Stimulated activated naive B cell treated with anti-CD40 and anti-IgM and Interleukin-4, amounts not matched to agents 10 μg/mL and 1 μg/mL and 100 μg/mL, for 72 hours (primary cell): Measurements from ENCODE around the gene TYR.
"Not testable (repeated sequence)": the region's sequence is repeated elsewhere in the genome, so short reads cannot be mapped to it uniquely, and the experiment has no call there.

Experiments used
- ATAC-seq, 2 donors: fragments of 150-1000 bp; cut with Tn5 transposase; replicated peaks; 2 replicates each; pipeline ENCODE4 v1.10.0; 2021; ENCODE audit warnings: moderate library complexity in 1 of 2
- DNase-seq: peaks from one replicate; pipeline ENCODE4 v3.0.0; 2021
- H3K27ac Mint-ChIP-seq: one replicate; pipeline ENCODE4 v1.8.0; 2022; ENCODE audit warnings: mild to moderate bottlenecking, mixed read lengths
- H3K27me3 Mint-ChIP-seq, 2 donors: one replicate each; pipeline ENCODE4 v1.8.0; 2022; ENCODE audit warnings: mixed read lengths in 2 of 2
- H3K36me3 Mint-ChIP-seq, 2 donors: one replicate each; pipeline ENCODE4 v1.8.0; 2022; ENCODE audit warnings: mixed read lengths in 2 of 2, mild to moderate bottlenecking in 1 of 2
- H3K4me1 Mint-ChIP-seq, 2 donors: one replicate each; pipeline ENCODE4 v1.8.0; 2022; ENCODE audit warnings: mixed read lengths in 2 of 2, mild to moderate bottlenecking in 1 of 2
- H3K4me3 Mint-ChIP-seq, 2 donors: one replicate each; pipeline ENCODE4 v1.8.0; 2022; ENCODE audit warnings: mild to moderate bottlenecking in 2 of 2, mixed read lengths in 2 of 2, moderate library complexity in 1 of 2
- H3K9me3 Mint-ChIP-seq, 2 donors: one replicate each; pipeline ENCODE4 v1.8.0; 2022; ENCODE audit warnings: mixed read lengths in 2 of 2, mild to moderate bottlenecking in 1 of 2

TYR gene

DNA sequence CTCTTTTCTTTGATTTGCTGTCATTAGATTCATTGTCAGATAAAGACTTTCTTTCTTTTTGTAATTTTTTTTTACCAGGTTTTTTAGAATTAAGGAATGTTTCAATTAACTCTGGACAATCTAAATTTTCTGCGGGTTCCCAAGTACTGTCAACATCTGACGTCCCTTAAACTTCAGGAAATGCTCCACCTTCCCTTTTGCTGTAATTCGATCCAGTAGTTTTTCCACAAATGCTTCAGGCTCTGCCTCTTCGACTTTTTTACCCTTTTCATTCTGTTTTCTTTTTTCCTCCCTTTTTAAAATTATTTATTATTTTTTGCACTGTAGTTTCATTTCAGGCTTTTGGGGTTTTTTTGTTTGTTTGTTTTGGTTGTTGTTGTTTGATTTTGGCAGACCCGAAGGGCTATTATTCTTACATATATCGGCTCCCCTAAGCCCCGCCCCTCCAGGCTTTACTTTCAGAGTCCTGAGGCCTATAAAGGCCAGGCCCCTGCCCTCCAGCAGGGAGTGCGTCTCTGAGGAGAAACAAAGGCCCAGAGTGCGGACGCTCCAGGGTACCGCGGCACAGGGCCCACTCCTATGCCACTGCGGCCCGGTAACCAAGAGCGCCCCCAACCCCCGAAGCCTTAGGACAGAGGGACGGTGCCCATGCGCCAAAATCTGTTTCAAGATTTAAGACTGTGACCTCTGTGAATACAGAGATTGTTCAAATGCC, 116.4 kb downstream of the TYR start:
- no peak for ATAC-seq

DNA sequence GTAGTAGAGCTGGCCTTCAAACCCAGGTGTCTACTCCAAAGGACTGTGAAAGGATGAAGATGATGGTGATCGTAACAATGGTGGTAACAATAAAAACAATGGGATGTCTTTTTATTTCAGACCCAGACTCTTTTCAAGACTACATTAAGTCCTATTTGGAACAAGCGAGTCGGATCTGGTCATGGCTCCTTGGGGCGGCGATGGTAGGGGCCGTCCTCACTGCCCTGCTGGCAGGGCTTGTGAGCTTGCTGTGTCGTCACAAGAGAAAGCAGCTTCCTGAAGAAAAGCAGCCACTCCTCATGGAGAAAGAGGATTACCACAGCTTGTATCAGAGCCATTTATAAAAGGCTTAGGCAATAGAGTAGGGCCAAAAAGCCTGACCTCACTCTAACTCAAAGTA, 117.3 kb downstream of the TYR start:
- not testable (repeated sequence) for H3K4me1 Mint-ChIP-seq, H3K27me3 Mint-ChIP-seq, DNase-seq, ATAC-seq, H3K36me3 Mint-ChIP-seq, H3K27ac Mint-ChIP-seq, H3K4me3 Mint-ChIP-seq, H3K9me3 Mint-ChIP-seq

More for the DNA sequence above, 116.4 kb downstream of the TYR start:
- H3K27me3 Mint-ChIP-seq, result no peaks in the 10 kb centered on the region
- H3K4me1 Mint-ChIP-seq, result no peaks in the 10 kb centered on the region
- no peak for DNase-seq
- no peaks in the 10 kb centered on the region for H3K9me3 Mint-ChIP-seq
- H3K4me3 Mint-ChIP-seq, result no peak overlapping the region
- no peak overlapping the region for H3K27ac Mint-ChIP-seq
- H3K36me3 Mint-ChIP-seq, result no peaks in the 10 kb centered on the region

DNA sequence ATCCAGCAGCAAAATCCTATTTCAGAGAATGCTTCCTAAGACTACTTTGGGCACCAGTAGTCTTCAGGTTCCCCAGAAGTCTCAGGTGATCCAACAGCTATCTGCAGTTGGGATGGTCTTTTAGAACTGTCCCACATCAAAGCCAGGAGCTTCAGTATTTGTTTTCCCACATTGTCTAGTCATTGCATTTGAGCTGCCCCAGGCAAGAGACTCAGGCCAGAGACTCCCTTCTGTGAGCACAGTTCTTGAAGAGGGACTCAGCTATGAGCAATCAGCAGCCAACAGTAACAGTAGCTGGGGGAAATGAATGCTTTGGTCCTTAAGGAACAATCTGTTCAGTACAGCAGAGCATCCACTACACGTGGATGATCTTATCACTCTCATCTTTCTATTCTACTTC, 125.4 kb downstream of the TYR start:
- H3K4me3 Mint-ChIP-seq, ATAC-seq, H3K27ac Mint-ChIP-seq, H3K9me3 Mint-ChIP-seq, H3K36me3 Mint-ChIP-seq, DNase-seq, H3K27me3 Mint-ChIP-seq, H3K4me1 Mint-ChIP-seq: not testable (repeated sequence)

DNA sequence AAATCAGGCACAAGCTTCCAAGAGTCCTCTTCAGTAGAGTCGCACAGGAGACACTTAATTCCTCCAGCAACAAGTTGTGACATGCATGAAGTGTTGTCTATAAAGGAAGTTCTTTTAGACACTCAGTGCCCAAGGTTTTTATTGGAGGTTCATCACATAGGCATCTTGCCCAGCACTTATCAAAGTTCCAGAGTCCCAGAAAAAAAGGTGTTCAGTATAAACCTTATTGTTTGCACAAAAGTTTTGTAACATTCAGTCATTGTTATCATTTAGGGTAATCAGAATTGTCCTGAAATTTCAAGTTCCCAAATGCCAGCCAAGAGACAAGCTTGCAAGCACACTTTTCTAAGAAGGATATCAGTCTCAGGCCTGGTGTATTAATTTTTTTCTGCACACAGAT, 130.6 kb downstream of the TYR start:
- not testable (repeated sequence) for H3K4me1 Mint-ChIP-seq, H3K4me3 Mint-ChIP-seq, ATAC-seq, H3K27ac Mint-ChIP-seq, H3K9me3 Mint-ChIP-seq, DNase-seq, H3K36me3 Mint-ChIP-seq, H3K27me3 Mint-ChIP-seq

DNA sequence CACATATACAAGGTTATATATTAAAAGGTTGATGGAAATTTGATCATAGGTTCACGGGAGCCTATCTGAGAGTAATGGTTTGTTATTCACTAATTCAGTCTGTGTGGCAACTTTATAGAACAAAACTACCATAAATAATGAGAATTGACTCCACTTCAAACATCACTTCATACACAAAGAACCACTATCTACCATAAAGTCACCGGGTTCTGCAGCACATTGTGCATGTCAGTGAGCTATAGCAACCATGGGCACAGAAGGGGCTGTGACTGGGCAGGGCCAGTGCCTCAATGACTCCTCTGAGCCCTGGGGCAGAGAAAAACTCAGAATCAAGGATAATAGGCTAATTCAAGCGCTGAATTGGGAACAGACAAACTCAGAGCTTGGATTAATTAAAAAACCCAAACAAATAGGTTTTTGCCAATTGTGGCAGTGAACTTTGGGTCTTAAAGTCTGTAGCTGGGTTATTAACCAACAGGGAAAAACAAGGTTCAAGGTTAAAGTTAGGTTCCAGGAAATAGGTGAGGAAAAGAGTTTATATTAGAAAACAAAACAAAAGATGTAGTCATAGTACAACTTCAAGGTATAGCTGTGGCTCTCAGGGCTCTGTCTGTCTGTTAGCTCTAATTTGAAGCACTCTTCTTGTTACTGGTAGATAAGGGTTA, 131.8 kb downstream of the TYR start:
- not testable (repeated sequence) for H3K36me3 Mint-ChIP-seq, H3K4me3 Mint-ChIP-seq, DNase-seq, H3K27me3 Mint-ChIP-seq, ATAC-seq, H3K4me1 Mint-ChIP-seq, H3K9me3 Mint-ChIP-seq, H3K27ac Mint-ChIP-seq

DNA sequence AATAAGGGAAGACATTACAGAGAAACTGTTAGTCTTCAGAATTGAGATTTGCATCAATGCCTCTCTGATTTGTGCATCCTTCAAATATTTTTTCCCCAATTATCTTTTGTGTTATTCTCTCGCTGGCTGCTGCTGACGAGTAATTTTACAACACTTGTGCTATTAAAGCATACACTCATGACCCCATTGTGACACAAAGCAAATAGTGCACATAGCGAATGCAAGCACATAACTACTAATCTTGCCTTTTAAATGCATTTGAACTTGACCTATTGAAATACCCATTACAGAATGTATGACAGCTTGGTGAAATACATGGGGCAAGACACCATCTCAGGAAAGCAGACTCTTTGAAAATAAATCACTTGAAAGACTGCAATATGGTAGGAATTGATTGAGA, 132.9 kb downstream of the TYR start:
- not testable (repeated sequence) for DNase-seq, ATAC-seq, H3K36me3 Mint-ChIP-seq, H3K27me3 Mint-ChIP-seq, H3K4me1 Mint-ChIP-seq, H3K4me3 Mint-ChIP-seq, H3K9me3 Mint-ChIP-seq, H3K27ac Mint-ChIP-seq

DNA sequence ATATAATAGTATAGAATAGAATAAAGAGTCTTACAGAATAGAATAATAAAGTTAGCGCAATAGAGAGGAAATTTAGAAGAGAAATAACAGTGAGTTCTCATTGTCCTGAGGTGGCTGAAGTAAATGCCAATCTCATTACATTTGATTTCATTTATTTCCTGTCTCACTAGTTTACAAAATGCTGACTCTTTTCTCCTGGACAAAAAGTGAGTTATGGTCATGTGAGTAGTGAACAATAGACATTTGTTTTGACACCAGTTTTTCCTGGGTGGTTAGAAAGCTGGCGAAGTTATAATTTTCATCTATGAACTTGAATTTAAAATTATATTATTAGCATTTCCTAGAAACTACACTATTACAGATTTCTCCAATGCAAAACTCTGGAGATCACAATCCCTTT, 143.7 kb downstream of the TYR start:
- ATAC-seq, result no peak
- no peak for DNase-seq
- Mint-ChIP-seq H3K27ac (no peak overlapping the region), H3K36me3 (no peaks in the 10 kb centered on the region), H3K9me3 (peaks cover 0 to 1% of the 10 kb centered on the region in 2 donors), H3K4me3 (no peak overlapping the region), H3K27me3 (no peaks in the 10 kb centered on the region), H3K4me1 (no peaks in the 10 kb centered on the region)

DNA sequence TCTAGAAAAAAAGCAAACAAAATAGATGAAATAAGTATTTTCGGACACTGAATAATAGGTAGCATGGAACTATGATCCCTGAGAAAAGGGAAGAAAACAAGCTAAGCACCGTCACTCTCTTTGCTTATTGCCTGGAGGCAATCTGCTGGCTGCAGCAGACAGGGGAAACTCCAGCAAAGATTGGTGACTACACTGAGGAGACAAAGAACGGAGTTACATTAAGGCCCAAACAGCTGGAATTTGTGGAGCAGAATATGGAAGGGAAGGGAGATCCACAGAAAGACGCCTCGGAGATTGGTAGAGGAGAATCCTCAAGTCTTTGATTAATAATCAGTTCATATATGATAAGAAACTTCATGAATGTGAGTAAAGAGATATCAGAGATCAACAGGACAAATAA, 150.2 kb downstream of the TYR start:
- H3K27me3 Mint-ChIP-seq, result no peaks in the 10 kb centered on the region
- no peaks in the 10 kb centered on the region for H3K9me3 Mint-ChIP-seq
- no peak overlapping the region for H3K27ac Mint-ChIP-seq
- DNase-seq (no peak), ATAC-seq (no peak)
- no peaks in the 10 kb centered on the region for H3K4me1 Mint-ChIP-seq
- no peak overlapping the region for H3K4me3 Mint-ChIP-seq
- H3K36me3 Mint-ChIP-seq, result no peaks in the 10 kb centered on the region

DNA sequence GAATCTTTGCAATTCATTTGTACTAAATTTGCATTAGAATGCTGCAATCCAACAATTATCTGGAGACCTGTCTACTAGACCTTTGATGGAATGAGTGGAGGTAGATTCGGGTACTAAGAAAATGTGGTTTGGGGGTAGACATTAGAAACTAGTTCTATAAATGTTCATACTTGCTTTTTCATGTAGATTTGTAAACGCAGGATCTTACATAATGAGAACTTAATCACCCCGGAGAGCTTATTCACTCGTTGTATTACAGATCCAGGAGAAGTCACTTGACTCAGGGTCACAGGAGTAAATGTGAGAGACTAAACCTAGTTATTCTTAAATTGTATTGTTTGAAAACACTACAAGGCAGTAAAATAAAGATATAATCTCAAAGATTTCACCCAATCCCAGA, 154.3 kb downstream of the TYR start:
- not testable (repeated sequence) for ATAC-seq, H3K9me3 Mint-ChIP-seq, H3K4me1 Mint-ChIP-seq, H3K27me3 Mint-ChIP-seq, H3K27ac Mint-ChIP-seq, DNase-seq, H3K4me3 Mint-ChIP-seq, H3K36me3 Mint-ChIP-seq

DNA sequence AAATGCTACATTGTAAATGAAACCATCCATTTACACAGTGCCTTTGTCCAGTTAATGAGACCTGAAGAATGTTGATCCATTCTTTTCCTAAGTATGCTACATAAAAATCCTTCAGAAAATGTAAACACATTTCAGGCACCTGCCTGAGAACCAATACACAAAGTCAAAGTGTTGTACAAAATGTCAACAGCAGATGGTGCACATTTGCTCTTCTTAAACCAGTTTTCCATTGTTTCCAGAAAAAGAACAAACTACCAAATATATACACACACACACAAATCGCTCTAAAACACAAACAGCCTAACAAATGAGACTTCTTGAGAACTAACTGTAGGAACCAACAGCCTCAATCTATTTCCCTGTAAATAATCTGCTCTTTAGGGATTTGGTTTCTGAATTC, 156.0 kb downstream of the TYR start:
- not testable (repeated sequence) for H3K4me3 Mint-ChIP-seq, H3K27me3 Mint-ChIP-seq, ATAC-seq, H3K27ac Mint-ChIP-seq, H3K36me3 Mint-ChIP-seq, DNase-seq, H3K9me3 Mint-ChIP-seq, H3K4me1 Mint-ChIP-seq

DNA sequence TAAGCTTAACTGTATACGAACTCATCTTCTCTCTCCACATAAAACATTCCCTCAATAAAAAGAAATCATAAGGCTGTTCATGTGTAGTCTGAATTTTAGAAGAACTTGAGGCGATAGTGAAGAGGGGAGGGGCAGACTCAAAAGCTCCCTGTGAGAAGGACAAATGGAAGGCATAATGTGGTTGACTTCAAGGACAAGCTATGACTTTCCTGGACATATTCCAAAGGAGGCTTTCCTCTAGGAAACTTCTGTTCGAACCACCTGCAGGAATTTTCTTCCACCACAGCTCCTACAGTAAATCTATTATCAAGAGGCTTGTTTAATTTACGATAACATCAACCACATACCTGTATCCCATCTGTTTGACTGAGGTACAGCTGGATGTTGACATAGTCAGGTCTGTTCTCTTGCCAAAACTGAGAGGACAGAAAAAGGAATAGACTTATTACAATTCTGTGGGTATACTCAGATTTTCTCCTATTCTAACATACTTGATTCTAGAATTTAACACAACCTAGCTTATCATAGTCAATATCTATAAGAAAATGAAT, 159.5 kb downstream of the TYR start:
- H3K4me1 Mint-ChIP-seq, DNase-seq, H3K27me3 Mint-ChIP-seq, ATAC-seq, H3K36me3 Mint-ChIP-seq, H3K27ac Mint-ChIP-seq, H3K9me3 Mint-ChIP-seq, H3K4me3 Mint-ChIP-seq: not testable (repeated sequence)

DNA sequence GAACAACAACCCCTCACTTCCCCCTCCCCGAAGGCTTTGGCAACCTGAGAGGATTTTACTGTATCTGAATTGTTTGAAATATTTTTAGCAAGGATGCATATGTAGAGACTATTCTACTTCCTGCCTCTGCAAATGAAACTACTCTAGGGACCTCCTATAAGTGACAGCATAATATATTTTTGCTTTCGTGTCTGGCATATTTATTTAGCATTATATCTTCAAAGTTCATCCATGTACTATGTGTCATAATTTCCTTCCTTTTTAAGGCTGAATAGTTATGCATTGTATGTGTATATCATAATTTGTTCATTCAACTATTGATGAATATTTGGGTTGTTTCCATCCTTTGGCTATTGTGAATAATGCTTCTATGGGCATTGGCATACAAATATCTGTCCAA, 160.4 kb downstream of the TYR start:
- ATAC-seq, H3K36me3 Mint-ChIP-seq, H3K27me3 Mint-ChIP-seq, H3K9me3 Mint-ChIP-seq, H3K27ac Mint-ChIP-seq, DNase-seq, H3K4me1 Mint-ChIP-seq, H3K4me3 Mint-ChIP-seq: not testable (repeated sequence)

DNA sequence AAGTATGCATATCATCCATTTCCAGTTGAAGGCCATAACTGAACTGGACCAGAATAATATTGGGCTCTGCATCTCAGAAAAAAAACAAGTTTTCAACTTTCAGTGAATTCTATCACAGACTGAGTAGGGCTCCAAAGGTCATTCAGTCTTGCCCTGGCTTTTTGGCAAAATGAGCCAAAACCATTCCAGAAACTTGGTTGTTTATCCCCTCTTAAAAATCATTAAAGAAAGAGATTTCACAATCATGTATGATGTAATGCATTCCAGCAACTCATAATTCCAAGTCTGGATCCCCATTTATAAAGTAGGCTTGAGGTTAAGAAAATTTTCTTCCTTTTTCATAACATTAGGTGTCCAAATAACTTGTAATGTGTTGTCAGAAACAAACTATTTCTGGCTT, 162.8 kb downstream of the TYR start:
- not testable (repeated sequence) for H3K27me3 Mint-ChIP-seq, H3K4me1 Mint-ChIP-seq, H3K9me3 Mint-ChIP-seq, DNase-seq, H3K36me3 Mint-ChIP-seq, H3K4me3 Mint-ChIP-seq, ATAC-seq, H3K27ac Mint-ChIP-seq

DNA sequence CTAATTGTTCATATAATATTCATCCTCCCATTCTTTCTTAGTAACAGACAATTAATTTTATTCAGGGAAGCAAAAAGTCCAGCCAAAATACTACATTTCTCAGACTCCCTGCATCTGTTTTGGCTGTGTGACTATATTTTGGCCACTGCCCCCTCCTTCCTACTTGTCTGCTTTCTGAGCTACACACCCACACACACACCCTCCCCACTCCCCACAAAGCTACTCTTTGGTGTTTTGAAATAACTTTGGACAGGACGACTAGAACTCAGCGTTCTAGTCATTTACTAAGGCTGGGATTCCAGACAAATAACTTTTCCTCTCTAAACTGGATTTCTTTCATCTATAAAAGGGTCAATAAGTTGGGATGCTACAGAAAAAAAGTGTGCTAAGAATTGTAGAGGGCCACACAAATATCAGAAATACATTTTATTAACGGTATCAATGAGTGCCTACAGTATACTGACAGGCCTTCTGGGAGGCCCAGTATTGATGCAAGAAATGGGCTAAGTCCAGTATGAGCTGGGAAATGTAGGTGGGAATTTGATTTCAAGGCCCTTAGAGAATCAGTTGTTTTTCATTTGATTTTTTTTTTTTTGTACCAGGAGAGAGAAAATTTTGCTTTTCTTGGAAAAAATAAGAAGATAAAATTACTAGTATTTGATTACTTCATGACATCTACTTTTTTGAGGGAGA, 165.4 kb downstream of the TYR start:
- ATAC-seq, DNase-seq, H3K4me1 Mint-ChIP-seq, H3K4me3 Mint-ChIP-seq, H3K36me3 Mint-ChIP-seq, H3K27ac Mint-ChIP-seq, H3K27me3 Mint-ChIP-seq, H3K9me3 Mint-ChIP-seq: not testable (repeated sequence)
